Stimulated activated CD8-positive, alpha-beta memory T cell treated with anti-CD3 and anti-CD28 coated beads, Interleukin-15, amount 100 ng/mL, for 24 hours (primary cell): ENCODE results near the gene NBAS.
"Not testable (repeated sequence)": the region's sequence is repeated elsewhere in the genome, so short reads cannot be mapped to it uniquely, and the experiment has no call there.

Experiments
- DNase-seq: peaks from one replicate; pipeline ENCODE4 v3.0.0-alpha.2; 2020; ENCODE audit warnings: low read depth

NBAS gene

GRCh38 chr2:15460112-15460620, 101.0 kb downstream of the NBAS start:
- DNase-seq, result no peak

GRCh38 chr2:15458277-15458676, 102.9 kb downstream of the NBAS start:
- DNase-seq, result no peak

- no peak for DNase-seq
Observed at GRCh38 chr2:15457868-15458267, 103.3 kb downstream of the NBAS start.

GRCh38 chr2:15456352-15456751, 104.8 kb downstream of the NBAS start:
- DNase-seq, result no peak

GRCh38 chr2:15450808-15451207, 110.3 kb downstream of the NBAS start:
- DNase-seq, result no peak

GRCh38 chr2:15449556-15450236, 111.4 kb downstream of the NBAS start:
- DNase-seq, result no peak

GRCh38 chr2:15448250-15448839, 112.8 kb downstream of the NBAS start:
- no peak for DNase-seq

GRCh38 chr2:15447381-15447780, 113.8 kb downstream of the NBAS start:
- no peak for DNase-seq

- DNase-seq, result no peak
Observed at GRCh38 chr2:15446961-15447360, 114.2 kb downstream of the NBAS start.

GRCh38 chr2:15445891-15446562, 115.1 kb downstream of the NBAS start:
- no peak for DNase-seq

GRCh38 chr2:15439768-15440524, 121.2 kb downstream of the NBAS start:
- DNase-seq, result not testable (repeated sequence)

GRCh38 chr2:15439366-15439765, 121.8 kb downstream of the NBAS start:
- not testable (repeated sequence) for DNase-seq

GRCh38 chr2:15436195-15436594, 124.9 kb downstream of the NBAS start:
- DNase-seq, result no peak

- DNase-seq, result no peak
Observed at GRCh38 chr2:15435474-15435873, 125.7 kb downstream of the NBAS start.

GRCh38 chr2:15432642-15433256, 128.4 kb downstream of the NBAS start:
- no peak for DNase-seq

- DNase-seq, result no peak
Observed at GRCh38 chr2:15429032-15429431, 132.1 kb downstream of the NBAS start.

GRCh38 chr2:15427987-15428386, 133.1 kb downstream of the NBAS start:
- DNase-seq, result no peak

- no peak for DNase-seq
Observed at GRCh38 chr2:15426606-15427005, 134.5 kb downstream of the NBAS start.

GRCh38 chr2:15425712-15426111, 135.4 kb downstream of the NBAS start:
- no peak for DNase-seq

- no peak for DNase-seq
Observed at GRCh38 chr2:15421753-15422152, 139.4 kb downstream of the NBAS start.

- DNase-seq, result no peak
Observed at GRCh38 chr2:15415748-15416147, 145.4 kb downstream of the NBAS start.

GRCh38 chr2:15412779-15413178, 148.4 kb downstream of the NBAS start:
- no peak for DNase-seq
